ENCODE measurements around the gene APAF1. TPM values are rescaled to one million over a fixed set of nuclear protein-coding genes. Genes with fewer than 3 reads are reported as not detected.

APAF1 gene
- total and polyA plus RNA-seq, 2 donors from 2014 or later = 4.6 to 16.1 TPM

GRCh38 chr12:98745578-98746391 lies 100.7 kb downstream of the APAF1 start:
- no peak for FAIRE-seq
- Histone ChIP-seq H3K4me1 (ENCODE audit: control insufficient read depth in 2 of 3, insufficient read depth in 2 of 3, low read depth in 1 of 3, low read length in 3 of 3) (peaks cover 0 to 4% (median 0%) of the 10 kb centered on the region in 3 donors), H3K9me3 (ENCODE audit: control insufficient read depth in 2 of 3, insufficient read depth in 1 of 3, low read length in 3 of 3) (no peaks in the 10 kb centered on the region), H3K27me3 (ENCODE audit: control insufficient read depth, insufficient read depth, low read length) (peaks cover 2% of the 10 kb centered on the region), H3K4me3 (ENCODE audit: low read length in 3 of 3) (peak overlapping the region; percentile 46 to 63 (median 63)), H3K27ac (ENCODE audit: low read depth in 2 of 2, low read length in 2 of 2) (no peak overlapping the region), H3K36me3 (ENCODE audit: control insufficient read depth in 2 of 3, insufficient read depth in 3 of 3, low read length in 3 of 3) (no peaks in the 10 kb centered on the region), H3K9ac (ENCODE audit: low read length in 3 of 3) (peak overlapping the region in 1 of 3 donors; percentile 4)
- intact Hi-C loops (cut with DNase I) = no loop called here
- no peak for TF ChIP-seq CTCF (IDR thresholded peaks at IDR 0.05; ENCODE audit: borderline replicate concordance, extremely low read depth, insufficient read depth)
- DNase-seq = peak; percentile 39 to 66 (median 56)

DNA sequence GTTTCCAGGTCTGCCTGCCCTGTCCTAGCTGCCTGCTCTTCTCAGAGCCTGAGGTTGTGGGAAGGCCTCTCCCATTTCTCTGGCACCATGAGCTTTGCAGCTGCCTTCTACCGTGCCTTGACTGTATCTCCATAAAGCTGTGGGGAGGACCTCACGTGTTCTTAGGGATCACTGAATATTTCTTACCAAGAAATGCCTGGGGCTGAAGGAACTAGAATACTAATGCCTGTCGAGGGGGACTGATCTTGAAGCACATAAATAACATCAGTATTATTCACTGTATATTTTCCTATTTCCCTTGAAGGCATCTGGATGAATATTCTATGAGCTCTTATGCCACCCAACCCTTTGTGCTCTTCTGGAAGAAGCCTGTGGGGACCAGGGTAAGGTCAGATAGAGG lies 103.4 kb downstream of the APAF1 start:
- H3K9me3 ChIP-seq (ENCODE audit: control insufficient read depth in 2 of 3, insufficient read depth in 1 of 3, low read length in 3 of 3) = no peaks in the 10 kb centered on the region
- no peak overlapping the region for H3K9ac ChIP-seq (ENCODE audit: low read length in 3 of 3)
- TF ChIP-seq CTCF (IDR thresholded peaks at IDR 0.05; ENCODE audit: borderline replicate concordance, extremely low read depth, insufficient read depth) = no peak
- no peak for FAIRE-seq
- no peak overlapping the region for H3K27ac ChIP-seq (ENCODE audit: low read depth in 2 of 2, low read length in 2 of 2)
- intact Hi-C loops (cut with DNase I) = no loop called here
- no peak overlapping the region for H3K4me3 ChIP-seq (ENCODE audit: low read length in 3 of 3)
- no peaks in the 10 kb centered on the region for H3K36me3 ChIP-seq (ENCODE audit: control insufficient read depth in 2 of 3, insufficient read depth in 3 of 3, low read length in 3 of 3)
- H3K27me3 ChIP-seq (ENCODE audit: control insufficient read depth, insufficient read depth, low read length) = peaks cover 2% of the 10 kb centered on the region
- DNase-seq = no peak
- peaks cover 0 to 4% (median 0%) of the 10 kb centered on the region in 3 donors for H3K4me1 ChIP-seq (ENCODE audit: control insufficient read depth in 2 of 3, insufficient read depth in 2 of 3, low read depth in 1 of 3, low read length in 3 of 3)

DNA sequence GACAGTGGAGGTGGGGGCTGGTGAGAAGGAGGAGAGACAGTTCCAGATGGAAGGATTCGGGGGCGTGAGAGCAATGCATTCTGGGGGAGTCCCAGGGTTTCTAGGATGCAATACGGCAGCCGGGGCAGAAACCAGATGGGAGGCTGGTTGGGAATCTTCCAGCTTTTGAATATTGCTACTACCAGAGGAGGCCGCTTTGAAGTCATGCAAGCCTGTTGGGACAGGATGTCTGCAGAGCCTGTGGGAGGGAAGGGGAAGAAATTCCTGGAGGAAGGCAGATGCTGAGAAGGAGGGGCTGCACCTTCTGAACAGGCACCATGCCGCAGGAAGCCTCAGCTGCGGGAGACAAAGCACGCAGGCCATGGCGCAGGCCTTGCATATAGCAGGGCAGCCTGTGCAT lies 105.4 kb downstream of the APAF1 start:
- Histone ChIP-seq H3K27me3 (ENCODE audit: control insufficient read depth, insufficient read depth, low read length) (peaks cover 2% of the 10 kb centered on the region), H3K9me3 (ENCODE audit: control insufficient read depth in 2 of 3, insufficient read depth in 1 of 3, low read length in 3 of 3) (no peaks in the 10 kb centered on the region), H3K4me3 (ENCODE audit: low read length in 3 of 3) (no peak overlapping the region), H3K9ac (ENCODE audit: low read length in 3 of 3) (no peak overlapping the region), H3K4me1 (ENCODE audit: control insufficient read depth in 2 of 3, insufficient read depth in 2 of 3, low read depth in 1 of 3, low read length in 3 of 3) (peaks cover 0 to 4% (median 0%) of the 10 kb centered on the region in 3 donors), H3K27ac (ENCODE audit: low read depth in 2 of 2, low read length in 2 of 2) (no peak overlapping the region), H3K36me3 (ENCODE audit: control insufficient read depth in 2 of 3, insufficient read depth in 3 of 3, low read length in 3 of 3) (no peaks in the 10 kb centered on the region)
- intact Hi-C loops (cut with DNase I) = no loop called here
- DNase-seq (peak in 1 of 5 donors; percentile 56), FAIRE-seq (no peak)
- no peak for TF ChIP-seq CTCF (IDR thresholded peaks at IDR 0.05; ENCODE audit: borderline replicate concordance, extremely low read depth, insufficient read depth)

Measured in kidney (tissue), 14 donors.